Neural progenitor cell (in vitro differentiated cells): ENCODE results near the gene KLK12. TPM values are rescaled to one million over a fixed set of nuclear protein-coding genes. Genes with fewer than 3 reads are reported as not detected.
A peak's percentile ranks its signal among the peaks of the same experiment; 100 is the strongest.

Experiments
- DNase-seq: peaks from one replicate; pipeline ENCODE4 v3.0.0-alpha.2; 2016; ENCODE audit warnings: low spot score
- H2AFZ ChIP-seq: fragments of 200-600 bp; sonication (generic); replicated peaks from 2 replicates; pipeline ENCODE4 v1.6.1; 2016; ENCODE audit warnings: antibody characterized with exemption
- H3F3A ChIP-seq: fragments of 200-600 bp; sonication (generic); 2 replicates; pipeline ENCODE4 v1.6.1; 2016; ENCODE audit warnings: antibody characterized with exemption, low read depth
- H3K27ac ChIP-seq: fragments of 200-600 bp; sonication (generic); 2 replicates; pipeline ENCODE4 v1.5.1; 2016; ENCODE audit warnings: mild to moderate bottlenecking
- H3K27me3 ChIP-seq: fragments of 200-600 bp; sonication (generic); 2 replicates; pipeline ENCODE4 v1.6.1; 2016; ENCODE audit warnings: mild to moderate bottlenecking, moderate library complexity
- H3K36me3 ChIP-seq: fragments of 200-600 bp; sonication (generic); 2 replicates; pipeline ENCODE4 v1.5.1; 2016
- H3K4me1 ChIP-seq: fragments of 200-600 bp; sonication (generic); 2 replicates; pipeline ENCODE4 v1.6.1; 2016; ENCODE audit warnings: mixed run types
- H3K4me2 ChIP-seq: fragments of 200-600 bp; sonication (generic); 2 replicates; pipeline ENCODE4 v1.6.1; 2016
- H3K4me3 ChIP-seq: fragments of 200-600 bp; sonication (generic); 2 replicates; pipeline ENCODE4 v1.5.1; 2016
- H3K79me2 ChIP-seq: fragments of 200-600 bp; sonication (generic); 2 replicates; pipeline ENCODE4 v1.6.1; 2016; ENCODE audit warnings: low read depth
- H3K9ac ChIP-seq: fragments of 200-600 bp; sonication (generic); 2 replicates; pipeline ENCODE4 v1.6.1; 2016
- H3K9me3 ChIP-seq: fragments of 200-600 bp; sonication (generic); 2 replicates; pipeline ENCODE4 v1.5.1; 2016; ENCODE audit warnings: low read depth
- H4K20me1 ChIP-seq: fragments of 200-600 bp; sonication (generic); 2 replicates; pipeline ENCODE4 v1.6.1; 2016; ENCODE audit warnings: low read depth
- H3K27ac Mint-ChIP-seq: 3 replicates; pipeline ENCODE4 v1.8.0; 2021; ENCODE audit warnings: mixed read lengths
- H3K27me3 Mint-ChIP-seq: 2 replicates; pipeline ENCODE4 v1.8.0; 2022; ENCODE audit warnings: low read depth, mild to moderate bottlenecking, inconsistent platforms, moderate library complexity, mixed read lengths; ENCODE audit not compliant: insufficient read depth
- H3K36me3 Mint-ChIP-seq: 3 replicates; pipeline ENCODE4 v1.8.0; 2021; ENCODE audit warnings: mixed read lengths
- H3K4me1 Mint-ChIP-seq: 3 replicates; pipeline ENCODE4 v1.8.0; 2021; ENCODE audit warnings: mixed read lengths
- H3K4me3 Mint-ChIP-seq: 3 replicates; pipeline ENCODE4 v1.8.0; 2021; ENCODE audit warnings: mild to moderate bottlenecking, moderate library complexity, mixed read lengths
- H3K9me3 Mint-ChIP-seq: 3 replicates; pipeline ENCODE4 v1.8.0; 2020; ENCODE audit warnings: mixed read lengths
- CTCF ChIP-seq: fragments of 200-600 bp; sonication (generic); IDR thresholded peaks from 2 replicates; pipeline ENCODE4 v1.5.1; 2017; ENCODE audit warnings: antibody characterized with exemption, mild to moderate bottlenecking
- EZH2 ChIP-seq: fragments of 200-600 bp; sonication (generic); IDR thresholded peaks from 2 replicates; pipeline ENCODE4 v1.6.1; 2017; ENCODE audit warnings: antibody characterized with exemption, mild to moderate bottlenecking, moderate library complexity
- EZH2phosphoT487 ChIP-seq: fragments of 200-600 bp; sonication (generic); IDR thresholded peaks from 2 replicates; pipeline ENCODE4 v1.6.1; 2017; ENCODE audit warnings: antibody characterized with exemption
- total RNA-seq: library from RNA; depleted of rRNA; stranded (reverse); fragments of >200 nt; gene quantifications from 2 replicates; pipeline ENCODE4 v1.2.3, GENCODE V29; 2015; ENCODE audit warnings: low replicate concordance

KLK12 gene
- total RNA-seq, 1 donor from 2014 or later: not detected

GRCh38 chr19:51043497-51043896 is 8.7 kb upstream of the KLK12 start:
- Mint-ChIP-seq H3K4me3 (no peak overlapping the region), H3K27ac (no peak overlapping the region), H3K9me3 (no peaks in the 10 kb centered on the region), H3K27me3 (peaks cover 7% of the 10 kb centered on the region), H3K36me3 (no peaks in the 10 kb centered on the region), H3K4me1 (peaks cover 11% of the 10 kb centered on the region)
- H3K9me3 ChIP-seq: no peaks in the 10 kb centered on the region
- no peaks in the 10 kb centered on the region for H3K27me3 ChIP-seq
- H3F3A ChIP-seq: peaks cover 15% of the 10 kb centered on the region
- no peak overlapping the region for H2AFZ ChIP-seq
- H4K20me1 ChIP-seq: no peaks in the 10 kb centered on the region
- H3K4me2 ChIP-seq: no peak overlapping the region
- no peak overlapping the region for H3K4me3 ChIP-seq
- no peak overlapping the region for H3K9ac ChIP-seq
- no peaks in the 10 kb centered on the region for H3K36me3 ChIP-seq
- no peak overlapping the region for H3K27ac ChIP-seq
- TF ChIP-seq EZH2 (no peak), CTCF (no peak), EZH2phosphoT487 (no peak)
- H3K4me1 ChIP-seq: peaks cover 10% of the 10 kb centered on the region
- DNase-seq: no peak
- H3K79me2 ChIP-seq: no peaks in the 10 kb centered on the region

GRCh38 chr19:51040151-51040550 is 5.3 kb upstream of the KLK12 start:
- TF ChIP-seq EZH2 (no peak), EZH2phosphoT487 (no peak), CTCF (no peak)
- no peaks in the 10 kb centered on the region for H3K9me3 Mint-ChIP-seq
- peaks cover 7% of the 10 kb centered on the region for H3K27me3 Mint-ChIP-seq
- no peaks in the 10 kb centered on the region for H3K79me2 ChIP-seq
- DNase-seq: no peak
- no peak overlapping the region for H2AFZ ChIP-seq
- H3K27ac Mint-ChIP-seq: no peak overlapping the region
- H4K20me1 ChIP-seq: no peaks in the 10 kb centered on the region
- H3K4me1 ChIP-seq: peaks cover 6% of the 10 kb centered on the region
- no peaks in the 10 kb centered on the region for H3K36me3 ChIP-seq
- no peak overlapping the region for H3K27ac ChIP-seq
- H3K4me3 Mint-ChIP-seq: no peak overlapping the region
- H3F3A ChIP-seq: no peaks in the 10 kb centered on the region
- H3K4me1 Mint-ChIP-seq: no peaks in the 10 kb centered on the region
- no peaks in the 10 kb centered on the region for H3K9me3 ChIP-seq
- no peak overlapping the region for H3K4me2 ChIP-seq
- no peaks in the 10 kb centered on the region for H3K27me3 ChIP-seq
- H3K4me3 ChIP-seq: no peak overlapping the region
- no peak overlapping the region for H3K9ac ChIP-seq
- H3K36me3 Mint-ChIP-seq: no peaks in the 10 kb centered on the region

- Histone ChIP-seq H3K27me3 (no peaks in the 10 kb centered on the region), H4K20me1 (no peaks in the 10 kb centered on the region), H3F3A (no peaks in the 10 kb centered on the region), H2AFZ (peak overlapping the region; percentile 85), H3K4me1 (peaks cover 6% of the 10 kb centered on the region), H3K4me3 (no peak overlapping the region), H3K9me3 (no peaks in the 10 kb centered on the region), H3K27ac (no peak overlapping the region), H3K4me2 (peak overlapping the region; percentile 10), H3K36me3 (no peaks in the 10 kb centered on the region), H3K9ac (no peak overlapping the region), H3K79me2 (no peaks in the 10 kb centered on the region)
- no peak for DNase-seq
- TF ChIP-seq CTCF (peak; percentile 30), EZH2 (no peak), EZH2phosphoT487 (no peak)
- Mint-ChIP-seq H3K9me3 (no peaks in the 10 kb centered on the region), H3K27ac (no peak overlapping the region), H3K27me3 (peaks cover 5% of the 10 kb centered on the region), H3K4me3 (no peak overlapping the region), H3K36me3 (no peaks in the 10 kb centered on the region), H3K4me1 (no peaks in the 10 kb centered on the region)
Measured at GRCh38 chr19:51036519-51036918, 1.7 kb upstream of the KLK12 start.
